HL-60/S4 treated with phorbol 12-myristate 13-acetate at 8.2 ng/mL for 4 days and 3 days (cell line): ENCODE data around the gene THRB.

Experiments used
- in situ Hi-C: fragments of 300-500 bp; cut with MboI; formaldehyde crosslinking; loops from 2 replicates; pipeline ENCODE4 v1.15.0; 2022; ENCODE audit warnings: low sequenced_read_pairs

Gene THRB

GRCh38 chr3:24237971-24238706 is 256.5 kb downstream of the THRB start:
- in situ Hi-C loops: no loop called here

GRCh38 chr3:24235121-24235520 is 259.5 kb downstream of the THRB start:
- in situ Hi-C loops: no loop called here

- in situ Hi-C loops: no loop called here
Measured at GRCh38 chr3:24232784-24233183, 261.9 kb downstream of the THRB start.

- in situ Hi-C loops: no loop called here
Measured at GRCh38 chr3:24229468-24230221, 265.0 kb downstream of the THRB start.

GRCh38 chr3:24227635-24228034 is 267.0 kb downstream of the THRB start:
- in situ Hi-C loops: no loop called here

GRCh38 chr3:24226397-24226796 is 268.3 kb downstream of the THRB start:
- in situ Hi-C loops: no loop called here

GRCh38 chr3:24225385-24225950 is 269.2 kb downstream of the THRB start:
- in situ Hi-C loops: no loop called here

GRCh38 chr3:24224666-24225384 is 269.8 kb downstream of the THRB start:
- in situ Hi-C loops: no loop called here

GRCh38 chr3:24222165-24222805 is 272.4 kb downstream of the THRB start:
- in situ Hi-C loops: no loop called here

GRCh38 chr3:24220859-24221657 is 273.6 kb downstream of the THRB start:
- in situ Hi-C loops: no loop called here

- in situ Hi-C loops: no loop called here
Measured at GRCh38 chr3:24215502-24215901, 279.1 kb downstream of the THRB start.

- in situ Hi-C loops: no loop called here
Measured at GRCh38 chr3:24211381-24211780, 283.3 kb downstream of the THRB start.

- in situ Hi-C loops: no loop called here
Measured at GRCh38 chr3:24202071-24202470, 292.6 kb downstream of the THRB start.

GRCh38 chr3:24201301-24201700 is 293.3 kb downstream of the THRB start:
- in situ Hi-C loops: no loop called here

- in situ Hi-C loops: no loop called here
Measured at GRCh38 chr3:24199775-24200247, 294.8 kb downstream of the THRB start.

- in situ Hi-C loops: no loop called here
Measured at GRCh38 chr3:24199300-24199699, 295.4 kb downstream of the THRB start.

GRCh38 chr3:24198728-24199127 is 295.9 kb downstream of the THRB start:
- in situ Hi-C loops: no loop called here

GRCh38 chr3:24197809-24198208 is 296.8 kb downstream of the THRB start:
- in situ Hi-C loops: no loop called here

GRCh38 chr3:24196526-24196925 is 298.1 kb downstream of the THRB start:
- in situ Hi-C loops: no loop called here
